ENCODE data around the gene HTRA3.

Gene HTRA3

GRCh38 chr4:8267077-8267476 is 2.5 kb upstream of the HTRA3 start:
- no peak for DNase-seq (ENCODE audit: low read depth)

GRCh38 chr4:8268211-8268610 is 1.3 kb upstream of the HTRA3 start:
- DNase-seq (ENCODE audit: low read depth), result no peak

- DNase-seq (ENCODE audit: low read depth), result no peak
Measured at GRCh38 chr4:8268901-8269534, 536 bp upstream of the HTRA3 start.

GRCh38 chr4:8270418-8270771 is 841 bp downstream of the HTRA3 start:
- no peak for DNase-seq (ENCODE audit: low read depth)

- DNase-seq (ENCODE audit: low read depth), result no peak
Measured at GRCh38 chr4:8270912-8271815, 1.6 kb downstream of the HTRA3 start.

- DNase-seq (ENCODE audit: low read depth), result no peak
Measured at GRCh38 chr4:8271821-8272220, 2.3 kb downstream of the HTRA3 start.

- no peak for DNase-seq (ENCODE audit: low read depth)
Measured at GRCh38 chr4:8272472-8273428, 3.2 kb downstream of the HTRA3 start.

- no peak for DNase-seq (ENCODE audit: low read depth)
Measured at GRCh38 chr4:8273450-8273849, 3.9 kb downstream of the HTRA3 start.

- no peak for DNase-seq (ENCODE audit: low read depth)
Measured at GRCh38 chr4:8274066-8274652, 4.6 kb downstream of the HTRA3 start.

- DNase-seq (ENCODE audit: low read depth), result peak; percentile 63
Measured at GRCh38 chr4:8274765-8275547, 5.4 kb downstream of the HTRA3 start.

GRCh38 chr4:8275548-8275910 is 6.0 kb downstream of the HTRA3 start:
- DNase-seq (ENCODE audit: low read depth), result no peak

- no peak for DNase-seq (ENCODE audit: low read depth)
Measured at GRCh38 chr4:8276358-8277240, 7.0 kb downstream of the HTRA3 start.

GRCh38 chr4:8277356-8278008 is 7.9 kb downstream of the HTRA3 start:
- no peak for DNase-seq (ENCODE audit: low read depth)

GRCh38 chr4:8278009-8278395 is 8.4 kb downstream of the HTRA3 start:
- DNase-seq (ENCODE audit: low read depth), result no peak

- peak; percentile 53 for DNase-seq (ENCODE audit: low read depth)
Measured at GRCh38 chr4:8278421-8279287, 9.1 kb downstream of the HTRA3 start.

- no peak for DNase-seq (ENCODE audit: low read depth)
Measured at GRCh38 chr4:8279321-8280157, 10.0 kb downstream of the HTRA3 start.

GRCh38 chr4:8280158-8280875 is 10.8 kb downstream of the HTRA3 start:
- DNase-seq (ENCODE audit: low read depth), result no peak

All from HS-5 (cell line).